IPS DF 4.7 (cell line): ENCODE data around the gene MUC5AC.

Source experiments
- DNase-seq: peaks from one replicate; pipeline ENCODE4 v3.0.0-alpha.2; 2013; ENCODE audit warnings: low spot score; ENCODE audit errors: extremely low read depth

Gene MUC5AC

GRCh38 chr11:1194231-1194976 lies 36.7 kb downstream of the MUC5AC start:
- DNase-seq: no peak

- no peak for DNase-seq
Measured at GRCh38 chr11:1194977-1195681, 37.4 kb downstream of the MUC5AC start.

- no peak for DNase-seq
Measured at GRCh38 chr11:1195682-1196515, 38.1 kb downstream of the MUC5AC start.

GRCh38 chr11:1196516-1197391 lies 39.0 kb downstream of the MUC5AC start:
- no peak for DNase-seq

- no peak for DNase-seq
Measured at GRCh38 chr11:1197431-1197885, 39.7 kb downstream of the MUC5AC start.

- DNase-seq: no peak
Measured at GRCh38 chr11:1197886-1198560, 40.3 kb downstream of the MUC5AC start.

GRCh38 chr11:1198561-1199240 lies 40.9 kb downstream of the MUC5AC start:
- no peak for DNase-seq

GRCh38 chr11:1199241-1199750 lies 41.5 kb downstream of the MUC5AC start:
- DNase-seq: no peak

GRCh38 chr11:1199751-1200610 lies 42.2 kb downstream of the MUC5AC start:
- DNase-seq: no peak

GRCh38 chr11:1200611-1201191 lies 42.9 kb downstream of the MUC5AC start:
- no peak for DNase-seq

- DNase-seq: no peak
Measured at GRCh38 chr11:1201395-1202153, 43.8 kb downstream of the MUC5AC start.

- DNase-seq: no peak
Measured at GRCh38 chr11:1202154-1202775, 44.5 kb downstream of the MUC5AC start.

- peak; percentile 38 for DNase-seq
Measured at GRCh38 chr11:1202776-1203504, 45.2 kb downstream of the MUC5AC start.

- no peak for DNase-seq
Measured at GRCh38 chr11:1203505-1204271, 45.9 kb downstream of the MUC5AC start.

GRCh38 chr11:1204381-1205101 lies 46.8 kb downstream of the MUC5AC start:
- DNase-seq: no peak
